Memory B cell (primary cell): ENCODE results near the gene PRKCE.

Source experiments
- ATAC-seq: fragments of 150-1000 bp; cut with Tn5 transposase; 2 replicates; pipeline ENCODE4 v1.10.0; 2021; ENCODE audit warnings: low read depth, mild to moderate bottlenecking, moderate library complexity
- DNase-seq, 2 donors: peaks; one replicate each; pipeline ENCODE4 v3.0.0; 2022; ENCODE audit warnings: low spot score in 2 of 2
- H3K27ac Mint-ChIP-seq: one replicate; pipeline ENCODE4 v1.8.0; 2022; ENCODE audit warnings: mild to moderate bottlenecking, moderate library complexity, mixed read lengths
- H3K27me3 Mint-ChIP-seq: one replicate; pipeline ENCODE4 v1.8.0; 2022; ENCODE audit warnings: mixed read lengths
- H3K36me3 Mint-ChIP-seq: one replicate; pipeline ENCODE4 v1.8.0; 2022; ENCODE audit warnings: mild to moderate bottlenecking, mixed read lengths
- H3K4me1 Mint-ChIP-seq: one replicate; pipeline ENCODE4 v1.8.0; 2022; ENCODE audit warnings: mixed read lengths
- H3K4me3 Mint-ChIP-seq: one replicate; pipeline ENCODE4 v1.8.0; 2022; ENCODE audit warnings: mild to moderate bottlenecking, moderate library complexity, mixed read lengths
- H3K9me3 Mint-ChIP-seq: one replicate; pipeline ENCODE4 v1.8.0; 2022; ENCODE audit warnings: mixed read lengths

Gene PRKCE

GRCh38 chr2:45872211-45872610, 220.7 kb downstream of the PRKCE start:
- no peaks in the 10 kb centered on the region for H3K27me3 Mint-ChIP-seq
- ATAC-seq: no peak
- peaks cover 41% of the 10 kb centered on the region for H3K36me3 Mint-ChIP-seq
- H3K4me3 Mint-ChIP-seq: no peak overlapping the region
- DNase-seq: no peak
- H3K27ac Mint-ChIP-seq: no peak overlapping the region
- peaks cover 9% of the 10 kb centered on the region for H3K9me3 Mint-ChIP-seq
- H3K4me1 Mint-ChIP-seq: peaks cover 9% of the 10 kb centered on the region

GRCh38 chr2:45874344-45874743, 222.9 kb downstream of the PRKCE start:
- Mint-ChIP-seq H3K9me3 (peaks cover 11% of the 10 kb centered on the region), H3K36me3 (peaks cover 52% of the 10 kb centered on the region), H3K27me3 (no peaks in the 10 kb centered on the region), H3K4me1 (peaks cover 5% of the 10 kb centered on the region), H3K27ac (no peak overlapping the region), H3K4me3 (no peak overlapping the region)
- DNase-seq (no peak), ATAC-seq (no peak)

- H3K9me3 Mint-ChIP-seq: peaks cover 11% of the 10 kb centered on the region
- H3K4me1 Mint-ChIP-seq: peaks cover 3% of the 10 kb centered on the region
- ATAC-seq: no peak
- H3K36me3 Mint-ChIP-seq: peaks cover 42% of the 10 kb centered on the region
- H3K27ac Mint-ChIP-seq: no peak overlapping the region
- no peaks in the 10 kb centered on the region for H3K27me3 Mint-ChIP-seq
- no peak overlapping the region for H3K4me3 Mint-ChIP-seq
- DNase-seq: no peak
Observed at GRCh38 chr2:45876611-45877010, 225.1 kb downstream of the PRKCE start.

GRCh38 chr2:45879406-45879805, 227.9 kb downstream of the PRKCE start:
- Mint-ChIP-seq H3K36me3 (peaks cover 36% of the 10 kb centered on the region), H3K4me1 (no peaks in the 10 kb centered on the region), H3K27ac (no peak overlapping the region), H3K9me3 (peaks cover 11% of the 10 kb centered on the region), H3K4me3 (no peak overlapping the region), H3K27me3 (no peaks in the 10 kb centered on the region)
- DNase-seq: no peak
- ATAC-seq: no peak

- peaks cover 32% of the 10 kb centered on the region for H3K36me3 Mint-ChIP-seq
- peaks cover 10% of the 10 kb centered on the region for H3K9me3 Mint-ChIP-seq
- ATAC-seq: no peak
- H3K27me3 Mint-ChIP-seq: no peaks in the 10 kb centered on the region
- H3K4me1 Mint-ChIP-seq: no peaks in the 10 kb centered on the region
- no peak overlapping the region for H3K4me3 Mint-ChIP-seq
- DNase-seq: no peak
- H3K27ac Mint-ChIP-seq: no peak overlapping the region
Observed at GRCh38 chr2:45879936-45880335, 228.5 kb downstream of the PRKCE start.

- Mint-ChIP-seq H3K4me1 (peaks cover 13% of the 10 kb centered on the region), H3K36me3 (peaks cover 21% of the 10 kb centered on the region), H3K4me3 (no peak overlapping the region), H3K27me3 (no peaks in the 10 kb centered on the region), H3K9me3 (peaks cover 2% of the 10 kb centered on the region), H3K27ac (no peak overlapping the region)
- ATAC-seq (no peak), DNase-seq (no peak)
Observed at GRCh38 chr2:45881970-45882581, 230.6 kb downstream of the PRKCE start.

- ATAC-seq: no peak
- no peak for DNase-seq
- Mint-ChIP-seq H3K4me1 (peaks cover 19% of the 10 kb centered on the region), H3K36me3 (peaks cover 14% of the 10 kb centered on the region), H3K27ac (no peak overlapping the region), H3K27me3 (no peaks in the 10 kb centered on the region), H3K9me3 (no peaks in the 10 kb centered on the region), H3K4me3 (no peak overlapping the region)
Observed at GRCh38 chr2:45882707-45883602, 231.5 kb downstream of the PRKCE start.

GRCh38 chr2:45883603-45884000, 232.1 kb downstream of the PRKCE start:
- Mint-ChIP-seq H3K27me3 (no peaks in the 10 kb centered on the region), H3K4me1 (peaks cover 20% of the 10 kb centered on the region), H3K4me3 (no peak overlapping the region), H3K27ac (no peak overlapping the region), H3K36me3 (peaks cover 9% of the 10 kb centered on the region), H3K9me3 (no peaks in the 10 kb centered on the region)
- no peak for DNase-seq
- no peak for ATAC-seq

GRCh38 chr2:45884126-45884525, 232.7 kb downstream of the PRKCE start:
- no peaks in the 10 kb centered on the region for H3K27me3 Mint-ChIP-seq
- no peak for DNase-seq
- no peak overlapping the region for H3K4me3 Mint-ChIP-seq
- no peak overlapping the region for H3K27ac Mint-ChIP-seq
- ATAC-seq: no peak
- no peaks in the 10 kb centered on the region for H3K9me3 Mint-ChIP-seq
- H3K4me1 Mint-ChIP-seq: peaks cover 23% of the 10 kb centered on the region
- peaks cover 9% of the 10 kb centered on the region for H3K36me3 Mint-ChIP-seq

- Mint-ChIP-seq H3K4me1 (peaks cover 29% of the 10 kb centered on the region), H3K9me3 (no peaks in the 10 kb centered on the region), H3K27ac (no peak overlapping the region), H3K36me3 (peaks cover 9% of the 10 kb centered on the region), H3K4me3 (no peak overlapping the region), H3K27me3 (no peaks in the 10 kb centered on the region)
- ATAC-seq: no peak
- no peak for DNase-seq
Observed at GRCh38 chr2:45885171-45885621, 233.7 kb downstream of the PRKCE start.

- no peak for ATAC-seq
- DNase-seq: no peak
- peaks cover 9% of the 10 kb centered on the region for H3K36me3 Mint-ChIP-seq
- H3K27me3 Mint-ChIP-seq: no peaks in the 10 kb centered on the region
- no peaks in the 10 kb centered on the region for H3K9me3 Mint-ChIP-seq
- H3K4me1 Mint-ChIP-seq: peaks cover 37% of the 10 kb centered on the region
- H3K27ac Mint-ChIP-seq: peak overlapping the region; percentile 72
- no peak overlapping the region for H3K4me3 Mint-ChIP-seq
Observed at GRCh38 chr2:45886171-45886663, 234.7 kb downstream of the PRKCE start.

GRCh38 chr2:45888167-45888566, 236.7 kb downstream of the PRKCE start:
- no peak overlapping the region for H3K27ac Mint-ChIP-seq
- H3K27me3 Mint-ChIP-seq: no peaks in the 10 kb centered on the region
- H3K4me1 Mint-ChIP-seq: peaks cover 49% of the 10 kb centered on the region

GRCh38 chr2:45888641-45889040, 237.2 kb downstream of the PRKCE start:
- H3K4me1 Mint-ChIP-seq: peaks cover 49% of the 10 kb centered on the region
- H3K9me3 Mint-ChIP-seq: no peaks in the 10 kb centered on the region
- H3K4me3 Mint-ChIP-seq: peak overlapping the region; percentile 12
- H3K27ac Mint-ChIP-seq: no peak overlapping the region
- no peak for ATAC-seq
- H3K36me3 Mint-ChIP-seq: peaks cover 4% of the 10 kb centered on the region
- no peak for DNase-seq
- H3K27me3 Mint-ChIP-seq: no peaks in the 10 kb centered on the region

More at GRCh38 chr2:45888167-45888566, 236.7 kb downstream of the PRKCE start:
- Mint-ChIP-seq H3K36me3 (peaks cover 4% of the 10 kb centered on the region), H3K9me3 (no peaks in the 10 kb centered on the region), H3K4me3 (no peak overlapping the region)
- DNase-seq (no peak), ATAC-seq (no peak)

- Mint-ChIP-seq H3K4me1 (peaks cover 49% of the 10 kb centered on the region), H3K9me3 (no peaks in the 10 kb centered on the region), H3K4me3 (peak overlapping the region; percentile 12), H3K27me3 (no peaks in the 10 kb centered on the region), H3K27ac (no peak overlapping the region), H3K36me3 (peaks cover 4% of the 10 kb centered on the region)
- DNase-seq (peak; percentile 27 to 46), ATAC-seq (peak; percentile 92)
Observed at GRCh38 chr2:45889053-45889452, 237.6 kb downstream of the PRKCE start.
